HepG2 (cell line): ENCODE results near the gene TMEM135. TPM values are rescaled to one million over a fixed set of nuclear protein-coding genes. Genes with fewer than 3 reads are reported as not detected.

Source experiments
- AHDC1 ChIP-seq: sonication (generic); formaldehyde crosslinking; IDR thresholded peaks from 2 replicates; pipeline ENCODE4 v1.5.1; 2020; ENCODE audit warnings: mild to moderate bottlenecking, missing genetic modification reagents, borderline replicate concordance
- ASH2L ChIP-seq: fragments of 300-600, 200-600 bp; sonication (generic); IDR thresholded peaks from 2 replicates; pipeline ENCODE4 v1.7.0; 2017; ENCODE audit warnings: low read depth, mild to moderate bottlenecking, moderate library complexity, mixed read lengths, low read length; ENCODE audit not compliant: insufficient read length
- ELK4 ChIP-seq: sonication (generic); formaldehyde crosslinking; IDR thresholded peaks from 2 replicates; pipeline ENCODE4 v1.9.0; 2021; ENCODE audit warnings: missing genetic modification reagents, borderline replicate concordance
- HOMEZ ChIP-seq: IDR thresholded peaks from 2 replicates; pipeline ENCODE4 v1.6.1; 2016; ENCODE audit warnings: low read depth
- IRF1 ChIP-seq: sonication (generic); formaldehyde crosslinking; IDR thresholded peaks from 2 replicates; pipeline ENCODE4 v1.4.0; 2020; ENCODE audit warnings: low read depth, mild to moderate bottlenecking, missing genetic modification reagents
- KLF11 ChIP-seq: IDR thresholded peaks from 2 replicates; pipeline ENCODE4 v1.6.1; 2016; ENCODE audit warnings: missing compliant biosample characterization
- MIER3 ChIP-seq: IDR thresholded peaks from 2 replicates; pipeline ENCODE4 v1.6.1; 2016; ENCODE audit warnings: missing compliant biosample characterization, borderline replicate concordance
- NFIC ChIP-seq: IDR thresholded peaks from 2 replicates; pipeline ENCODE4 v1.6.1; 2012; ENCODE audit warnings: mild to moderate bottlenecking, low read length, inconsistent platforms
- RAD51 ChIP-seq: fragments of 450-650 bp; IDR thresholded peaks from 2 replicates; pipeline ENCODE4 v1.6.1; 2016; ENCODE audit warnings: borderline replicate concordance
- RCOR2 ChIP-seq: IDR thresholded peaks from 2 replicates; pipeline ENCODE4 v1.6.1; 2016; ENCODE audit warnings: missing biosample characterization, missing genetic modification reagents
- SCMH1 ChIP-seq: sonication (generic); formaldehyde crosslinking; IDR thresholded peaks from 2 replicates; pipeline ENCODE4 v1.9.0; 2021; ENCODE audit warnings: missing genetic modification reagents, mild to moderate bottlenecking, borderline replicate concordance
- TBL1XR1 ChIP-seq: fragments of 150-350 bp; IDR thresholded peaks from 2 replicates; pipeline ENCODE4 v1.6.1; 2014; ENCODE audit warnings: borderline replicate concordance, low read length; ENCODE audit not compliant: partially characterized antibody
- TFDP2 ChIP-seq: sonication (generic); formaldehyde crosslinking; IDR thresholded peaks from 2 replicates; pipeline ENCODE4 v1.4.0; 2020; ENCODE audit warnings: missing genetic modification reagents
- ZBTB34 ChIP-seq: sonication (generic); formaldehyde crosslinking; IDR thresholded peaks from 2 replicates; pipeline ENCODE4 v1.8.0; 2022; ENCODE audit warnings: mild to moderate bottlenecking, missing genetic modification reagents
- ZNF333 ChIP-seq: sonication (generic); formaldehyde crosslinking; IDR thresholded peaks from 2 replicates; pipeline ENCODE4 v1.4.0; 2020; ENCODE audit warnings: mild to moderate bottlenecking, missing genetic modification reagents, borderline replicate concordance
- ZNF431 ChIP-seq: sonication (generic); formaldehyde crosslinking; IDR thresholded peaks from 2 replicates; pipeline ENCODE4 v1.9.0; 2022; ENCODE audit warnings: missing genetic modification reagents, low read depth, mild to moderate bottlenecking, borderline replicate concordance
- ZNF724P ChIP-seq: sonication (generic); formaldehyde crosslinking; IDR thresholded peaks from 2 replicates; pipeline ENCODE4 v1.8.0; 2022; ENCODE audit warnings: missing genetic modification reagents, borderline replicate concordance
- polyA plus RNA-seq, 8 experiments: library from polyadenylated mRNA; depleted of rRNA in 3 of 8; stranded (reverse) in 7 of 8; unstranded in 1 of 8; fragments of >200 nt; fragmentation: Illumina TruSeq in 4 of 8; extraction: Trizol in 4 of 8; gene quantifications; 2 replicates each; pipeline versions ENCODE4 v1.2.1 to v1.2.3, GENCODE V29; 2011 to 2016; ENCODE audit warnings: low read depth in 4 of 8, missing spikeins in 1 of 8, mixed read lengths in 1 of 8; ENCODE audit not compliant: insufficient read depth in 1 of 8
- total RNA-seq, 5 experiments: library from RNA; depleted of rRNA; stranded (reverse); fragments of >200 nt; fragmentation: Illumina TruSeq; extraction: Trizol; gene quantifications; 2 replicates each; pipeline ENCODE4 v1.2.3, GENCODE V29; 2016; ENCODE audit warnings: low read depth in 1 of 5

TMEM135 gene
- total and polyA plus RNA-seq, 2 of the 13 experiments (the other 11 are each of a cell fraction or from before 2014, with no cell fraction given): 36.6 to 88.9 TPM

GRCh38 chr11:87076874-87077429 lies 39.2 kb downstream of the TMEM135 start (continued):
- TF ChIP-seq AHDC1 (CRISPR knock-in tag) (peak; percentile 84; the same call in 1 of the 2 replicates), TFDP2 (CRISPR knock-in tag) (no peak), ASH2L (peak; percentile 47), IRF1 (CRISPR knock-in tag) (no peak), TBL1XR1 (peak; percentile 97), HOMEZ (CRISPR knock-in tag) (peak; percentile 99), ELK4 (CRISPR knock-in tag) (no peak), NFIC (peak; percentile 91), ZNF431 (CRISPR knock-in tag) (no peak), ZBTB34 (CRISPR knock-in tag) (no peak), ZNF333 (no peak), RAD51 (no peak), SCMH1 (CRISPR knock-in tag) (no peak), RCOR2 (CRISPR knock-in tag) (peak; percentile 83), MIER3 (CRISPR knock-in tag) (peak; percentile 92; the same call in 1 of the 2 replicates), ZNF724P (CRISPR knock-in tag) (no peak), KLF11 (CRISPR knock-in tag) (no peak)
